GM19467 (cell line): ENCODE data around the gene NTN4.
"Not testable (repeated sequence)": the region's sequence is repeated elsewhere in the genome, so short reads cannot be mapped to it uniquely, and the experiment has no call there.

Source experiments
- ATAC-seq: cut with Tn5 transposase; IDR thresholded peaks from one replicate; pipeline ENCODE4 v1.9.1; 2021; ENCODE audit warnings: mild to moderate bottlenecking, moderate library complexity; ENCODE audit not compliant: unreplicated experiment

Gene NTN4

GRCh38 chr12:95756362-95756761, 34.2 kb downstream of the NTN4 start:
- ATAC-seq = no peak

- ATAC-seq = no peak
These were observed 35.2 kb downstream of the NTN4 start for GRCh38 chr12:95755261-95755865.

GRCh38 chr12:95746062-95746461, 44.5 kb downstream of the NTN4 start:
- not testable (repeated sequence) for ATAC-seq

- ATAC-seq = no peak
These were observed 48.0 kb downstream of the NTN4 start for GRCh38 chr12:95742586-95742985.

- no peak for ATAC-seq
These were observed 48.9 kb downstream of the NTN4 start for GRCh38 chr12:95741635-95742034.

- no peak for ATAC-seq
These were observed 49.8 kb downstream of the NTN4 start for GRCh38 chr12:95740751-95741150.

- ATAC-seq = no peak
These were observed 50.8 kb downstream of the NTN4 start for GRCh38 chr12:95739561-95740313.

- no peak for ATAC-seq
These were observed 52.4 kb downstream of the NTN4 start for GRCh38 chr12:95738024-95738611.

GRCh38 chr12:95736631-95737030, 53.9 kb downstream of the NTN4 start:
- ATAC-seq = no peak

- not testable (repeated sequence) for ATAC-seq
These were observed 54.8 kb downstream of the NTN4 start for GRCh38 chr12:95735728-95736127.

GRCh38 chr12:95733141-95733825, 57.3 kb downstream of the NTN4 start:
- no peak for ATAC-seq

GRCh38 chr12:95731519-95731958, 59.0 kb downstream of the NTN4 start:
- ATAC-seq = no peak

GRCh38 chr12:95730457-95730856, 60.1 kb downstream of the NTN4 start:
- no peak for ATAC-seq

GRCh38 chr12:95726903-95727302, 63.7 kb downstream of the NTN4 start:
- no peak for ATAC-seq

GRCh38 chr12:95724767-95725166, 65.8 kb downstream of the NTN4 start:
- ATAC-seq = no peak

GRCh38 chr12:95723693-95724384, 66.7 kb downstream of the NTN4 start:
- ATAC-seq = no peak

GRCh38 chr12:95721320-95721719, 69.2 kb downstream of the NTN4 start:
- no peak for ATAC-seq

GRCh38 chr12:95720146-95720545, 70.4 kb downstream of the NTN4 start:
- no peak for ATAC-seq

- ATAC-seq = no peak
These were observed 71.8 kb downstream of the NTN4 start for GRCh38 chr12:95718772-95719171.

- no peak for ATAC-seq
These were observed 72.5 kb downstream of the NTN4 start for GRCh38 chr12:95718006-95718431.
